ENCODE data around the gene CLN5.
"Not testable (repeated sequence)": the region's sequence is repeated elsewhere in the genome, so short reads cannot be mapped to it uniquely, and the experiment has no call there.

The CLN5 gene

DNA sequence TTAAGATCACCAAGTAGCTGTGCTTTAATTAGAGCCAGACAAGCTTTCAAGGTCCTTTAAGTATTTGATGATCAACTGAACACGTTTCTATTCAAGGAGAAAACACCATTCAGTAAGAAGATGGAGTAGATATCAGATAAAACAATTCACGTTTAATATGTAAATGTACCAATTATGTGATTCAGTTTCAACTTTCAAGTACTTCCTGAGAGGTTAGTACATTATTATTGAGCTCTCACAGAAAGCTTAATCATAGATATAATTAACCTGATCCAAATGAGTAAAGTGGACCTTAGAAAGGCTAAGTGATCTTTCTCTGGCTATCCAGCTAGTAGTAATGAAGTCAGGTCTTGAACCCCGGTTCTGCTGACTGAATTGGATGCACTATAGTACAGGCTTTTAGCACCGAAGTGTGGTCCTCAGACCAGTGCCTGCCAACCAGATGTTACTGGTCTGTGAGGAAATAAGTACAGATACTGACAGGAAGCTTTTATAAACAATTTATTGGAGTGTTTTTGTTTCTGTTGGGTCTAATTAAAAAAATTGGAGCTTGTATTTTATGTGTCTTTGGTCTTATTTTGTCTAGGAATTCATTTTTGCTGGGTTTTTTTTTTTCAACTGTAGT, 10.2 kb downstream of the CLN5 start:
- DNase-seq (ENCODE audit: low read depth) = no peak
- TF ChIP-seq, protein P1, sequence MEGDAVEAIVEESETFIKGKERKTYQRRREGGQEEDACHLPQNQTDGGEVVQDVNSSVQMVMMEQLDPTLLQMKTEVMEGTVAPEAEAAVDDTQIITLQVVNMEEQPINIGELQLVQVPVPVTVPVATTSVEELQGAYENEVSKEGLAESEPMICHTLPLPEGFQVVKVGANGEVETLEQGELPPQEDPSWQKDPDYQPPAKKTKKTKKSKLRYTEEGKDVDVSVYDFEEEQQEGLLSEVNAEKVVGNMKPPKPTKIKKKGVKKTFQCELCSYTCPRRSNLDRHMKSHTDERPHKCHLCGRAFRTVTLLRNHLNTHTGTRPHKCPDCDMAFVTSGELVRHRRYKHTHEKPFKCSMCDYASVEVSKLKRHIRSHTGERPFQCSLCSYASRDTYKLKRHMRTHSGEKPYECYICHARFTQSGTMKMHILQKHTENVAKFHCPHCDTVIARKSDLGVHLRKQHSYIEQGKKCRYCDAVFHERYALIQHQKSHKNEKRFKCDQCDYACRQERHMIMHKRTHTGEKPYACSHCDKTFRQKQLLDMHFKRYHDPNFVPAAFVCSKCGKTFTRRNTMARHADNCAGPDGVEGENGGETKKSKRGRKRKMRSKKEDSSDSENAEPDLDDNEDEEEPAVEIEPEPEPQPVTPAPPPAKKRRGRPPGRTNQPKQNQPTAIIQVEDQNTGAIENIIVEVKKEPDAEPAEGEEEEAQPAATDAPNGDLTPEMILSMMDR (conservative IDR thresholded peaks at IDR 0.05; ENCODE audit: control insufficient read depth, insufficient read depth, low read depth, low read length) = no peak
- no peak overlapping the region for H3K4me3 ChIP-seq (ENCODE audit: control insufficient read depth, low read depth, low read length)

DNA sequence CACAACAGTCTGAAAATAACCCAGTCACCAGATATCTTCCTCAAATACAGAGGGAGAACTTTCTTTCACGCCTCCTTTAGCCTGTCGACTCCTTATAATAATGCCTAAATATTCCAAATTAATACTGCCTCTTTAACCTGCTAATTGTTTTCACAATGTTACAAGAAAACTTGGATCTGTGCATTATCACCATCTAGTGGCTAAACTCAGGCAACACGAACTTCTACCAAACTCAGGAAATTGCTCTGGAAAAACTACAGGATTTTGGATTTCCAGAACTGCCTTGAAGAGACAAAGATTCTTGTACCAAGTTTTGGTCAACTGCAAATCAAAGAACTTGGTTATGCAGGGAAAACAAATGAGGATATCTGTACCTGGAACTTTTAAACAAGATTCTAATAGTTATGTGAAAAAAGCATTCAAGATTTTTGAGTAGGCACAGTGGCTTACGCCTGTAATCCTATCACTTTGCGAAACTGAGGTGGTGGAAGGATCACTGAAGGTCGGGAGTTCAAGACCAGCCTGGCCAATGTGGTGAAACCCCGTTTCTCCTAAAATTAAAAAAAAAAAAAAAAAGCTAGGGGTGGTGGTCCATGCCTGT, 10.8 kb downstream of the CLN5 start:
- no peak overlapping the region for H3K4me3 ChIP-seq (ENCODE audit: control insufficient read depth, low read depth, low read length)
- DNase-seq (ENCODE audit: low read depth) = peak; percentile 60
- TF ChIP-seq, protein P1 (conservative IDR thresholded peaks at IDR 0.05; ENCODE audit: control insufficient read depth, insufficient read depth, low read depth, low read length) = peak; percentile 79

DNA sequence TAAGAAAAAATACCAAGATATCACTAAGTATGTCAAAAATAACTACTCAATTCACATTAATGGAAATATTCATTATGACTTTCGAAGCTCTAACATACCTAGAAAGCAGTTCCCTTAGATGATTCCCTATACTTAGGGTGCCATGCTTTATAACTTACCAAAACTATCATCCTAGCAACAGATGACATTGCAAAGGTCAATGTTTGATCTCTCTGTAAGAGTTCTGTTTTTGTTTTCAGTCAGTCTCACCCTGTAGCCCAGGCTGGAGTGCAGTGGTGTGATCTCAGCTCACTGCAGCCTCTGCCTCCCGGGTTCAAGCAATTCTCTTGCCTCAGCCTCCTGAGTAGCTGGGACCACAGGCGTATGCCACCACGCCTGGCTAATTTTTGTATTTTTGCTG, 16.5 kb downstream of the CLN5 start:
- not testable (repeated sequence) for H3K4me3 ChIP-seq (ENCODE audit: control insufficient read depth, low read depth, low read length); DNase-seq (ENCODE audit: low read depth)

DNA sequence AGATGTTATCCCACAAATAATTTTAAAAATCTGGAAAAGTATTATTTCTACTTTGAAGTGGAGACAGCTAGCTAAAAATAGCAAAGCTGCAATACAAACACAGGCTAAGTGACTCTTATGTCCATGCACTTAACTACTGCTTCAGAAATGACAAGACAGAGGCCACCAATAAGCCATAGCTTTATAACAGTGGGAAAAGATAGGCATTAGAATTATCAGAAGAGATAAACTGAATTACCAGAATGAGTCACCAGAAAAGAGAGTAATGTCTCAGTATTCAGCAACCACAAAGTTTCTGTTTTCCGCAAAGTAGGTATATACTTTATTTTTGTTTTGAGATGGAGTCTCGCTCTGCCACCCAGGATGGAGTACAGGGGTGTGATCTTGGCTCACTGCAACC, 17.1 kb downstream of the CLN5 start:
- no peak for DNase-seq (ENCODE audit: low read depth)

DNA sequence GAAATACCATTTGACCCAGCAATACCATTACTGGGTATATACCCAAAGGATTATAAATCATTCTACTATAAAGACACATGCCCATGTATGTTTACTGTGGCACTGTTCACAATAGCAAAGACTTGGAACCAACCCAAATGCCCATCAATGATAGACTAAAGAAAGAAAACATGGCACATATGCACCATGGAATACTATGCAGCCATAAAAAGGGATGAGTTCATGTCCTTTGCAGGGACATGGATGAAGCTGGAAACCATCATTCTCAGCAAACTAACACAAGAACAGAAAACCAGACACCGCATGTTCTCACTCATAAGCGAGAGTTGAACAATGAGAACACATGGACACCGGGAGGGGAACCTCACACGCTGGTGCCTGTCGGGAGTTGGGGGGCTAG, 17.8 kb downstream of the CLN5 start:
- not testable (repeated sequence) for H3K4me3 ChIP-seq (ENCODE audit: control insufficient read depth, low read depth, low read length); DNase-seq (ENCODE audit: low read depth)

More for the DNA sequence above, 17.1 kb downstream of the CLN5 start:
- TF ChIP-seq, protein P1 (conservative IDR thresholded peaks at IDR 0.05; ENCODE audit: control insufficient read depth, insufficient read depth, low read depth, low read length) = no peak
- no peak overlapping the region for H3K4me3 ChIP-seq (ENCODE audit: control insufficient read depth, low read depth, low read length)

DNA sequence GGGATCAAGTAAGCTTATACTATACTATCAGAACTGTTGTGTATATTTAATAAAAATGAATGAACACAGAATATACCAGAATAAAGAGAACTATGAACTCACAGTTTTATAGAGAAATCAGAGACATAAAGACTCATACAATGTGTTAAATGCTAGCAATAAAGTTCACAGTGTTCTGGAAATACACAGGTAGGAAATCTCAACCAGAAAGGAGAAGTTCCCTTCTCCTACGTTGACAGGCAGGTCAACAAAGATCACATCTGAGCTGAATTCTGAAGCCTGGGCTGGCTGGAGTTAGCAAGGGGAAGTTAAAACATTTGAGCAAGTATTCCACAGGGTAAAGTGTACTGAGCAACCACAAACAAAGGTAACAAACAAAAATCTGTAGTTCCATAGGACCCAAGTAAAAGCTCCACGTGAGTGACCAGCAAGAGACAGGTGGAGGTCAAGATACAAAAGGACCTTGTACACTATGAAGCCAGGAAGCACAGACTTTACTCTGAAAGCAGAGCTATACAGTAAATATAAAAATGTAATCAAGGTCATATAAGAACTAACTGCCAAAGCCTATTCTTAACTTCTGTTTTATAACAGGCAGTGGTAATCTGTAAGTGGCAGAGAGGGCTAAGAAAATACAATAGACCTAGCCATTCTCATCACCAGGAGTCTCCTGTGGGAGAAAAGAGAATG, 22.1 kb downstream of the CLN5 start:
- H3K4me3 ChIP-seq (ENCODE audit: control insufficient read depth, low read depth, low read length) = no peak overlapping the region
- TF ChIP-seq, protein P1 (conservative IDR thresholded peaks at IDR 0.05; ENCODE audit: control insufficient read depth, insufficient read depth, low read depth, low read length) = no peak
- no peak for DNase-seq (ENCODE audit: low read depth)

DNA sequence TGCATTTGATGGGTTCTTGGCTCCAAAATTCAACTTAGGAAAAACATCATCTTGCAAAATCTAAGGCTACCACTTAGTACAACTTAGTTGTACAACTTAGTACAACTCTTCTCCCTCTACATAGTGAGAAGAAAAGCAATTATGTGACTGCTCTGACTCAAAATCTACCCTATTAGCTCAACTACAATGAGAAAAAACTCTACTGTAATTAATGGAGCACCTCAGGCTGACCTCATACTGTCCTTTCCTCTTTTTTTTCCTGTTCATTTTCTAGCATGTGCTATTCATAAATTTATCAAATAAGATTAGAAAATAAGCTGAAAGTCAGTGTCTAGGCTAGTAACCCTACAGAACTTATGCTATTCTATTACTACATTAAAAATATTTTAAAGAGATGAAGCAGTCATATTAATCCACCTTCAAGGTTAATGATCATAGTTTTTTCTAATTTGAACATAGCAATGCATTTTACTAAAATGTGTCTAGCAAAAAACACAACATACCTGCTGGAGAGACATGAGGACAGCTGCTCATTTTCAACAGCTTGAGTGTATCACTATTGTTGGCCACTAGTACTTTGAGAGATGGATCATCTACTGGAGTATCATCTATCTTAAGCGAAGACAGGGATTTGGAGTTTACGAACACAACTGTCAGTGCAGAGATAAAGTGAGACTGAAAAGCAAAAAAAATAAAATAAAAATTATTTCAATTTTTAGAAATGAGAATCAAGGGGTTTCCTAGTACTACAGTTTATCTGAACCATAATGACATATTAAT, 23.2 kb downstream of the CLN5 start:
- no peak overlapping the region for H3K4me3 ChIP-seq (ENCODE audit: control insufficient read depth, low read depth, low read length)
- TF ChIP-seq, protein P1 (conservative IDR thresholded peaks at IDR 0.05; ENCODE audit: control insufficient read depth, insufficient read depth, low read depth, low read length) = no peak
- no peak for DNase-seq (ENCODE audit: low read depth)
